HCT116 (cell line): ENCODE measurements around the gene TEKT2. TPM values are rescaled to one million over a fixed set of nuclear protein-coding genes. Genes with fewer than 3 reads are reported as not detected.

Experiments
- ATAC-seq: fragments of 200-7000 bp; cut with Tn5 transposase; 2 replicates; pipeline ENCODE4 v1.9.1; 2020; ENCODE audit warnings: mild to moderate bottlenecking, moderate library complexity
- BruUV-seq: library from RNA; stranded (reverse); fragments of 400-500 nt; replicated peaks from 2 replicates; lab custom pipeline; 2021; lab: Mats Ljungman, UMichigan
- CTCF ChIA-PET: fragments of 300-600 bp; sonication (Branson Sonifier 250); formaldehyde crosslinking; loops from one replicate; lab custom pipeline; 2021; ENCODE audit warnings: antibody characterized with exemption; lab: Charles Lee
- POLR2A ChIA-PET: fragments of 300-600, 350-600 bp; sonication (Branson Sonifier 250); formaldehyde crosslinking; loops from one replicate; lab custom pipeline; 2021; ENCODE audit warnings: antibody characterized with exemption; lab: Charles Lee
- RAD21 ChIA-PET, 2 experiments: fragments of 300-600 bp; sonication (Branson Sonifier 250); formaldehyde crosslinking; loops; one replicate each; lab custom pipeline; 2023; ENCODE audit warnings: low total read pairs in 2 of 2; ENCODE audit not compliant: uncharacterized antibody in 2 of 2, unreplicated experiment in 2 of 2, low non-redundant PET in 1 of 2; lab: Charles Lee
- DNase-seq: peaks from one replicate; pipeline ENCODE4 v3.0.0-alpha.2; 2010; ENCODE audit warnings: low read depth, low spot score
- H2AFZ ChIP-seq: fragments of 200-600 bp; shearing (Covaris generic), sonication (generic); 2 replicates; pipeline ENCODE4 v1.6.1; 2017; ENCODE audit warnings: low read depth, mixed run types, mixed read lengths, antibody characterized with exemption, low read length; ENCODE audit not compliant: poor library complexity, severe bottlenecking
- H3K27ac ChIP-seq: 2 replicates; pipeline ENCODE4 v1.5.1; 2012; ENCODE audit warnings: low read depth, low read length
- H3K27me3 ChIP-seq: fragments of 200-600 bp; sonication (generic); 2 replicates; pipeline ENCODE4 v1.6.1; 2016; ENCODE audit warnings: mixed run types, low read length, mixed read lengths; ENCODE audit not compliant: insufficient read depth
- H3K36me3 ChIP-seq, 2 experiments: fragments of 200-500 bp in 1 of 2; fragments of 200-600 bp in 1 of 2; sonication (Bioruptor generic) in 1 of 2; sonication (generic) in 1 of 2; 2 replicates each; pipeline versions ENCODE4 v1.5.1 to v1.6.1; 2014 to 2016; ENCODE audit warnings: low read length in 2 of 2, inconsistent platforms in 1 of 2, mixed read lengths in 1 of 2, mixed run types in 1 of 2; ENCODE audit not compliant: insufficient read depth in 2 of 2, control insufficient read depth in 1 of 2
- H3K4me1 ChIP-seq, 2 experiments: fragments of 200-600 bp in 1 of 2; sonication (generic) in 1 of 2; 2 replicates each; pipeline versions ENCODE4 v1.5.1 to v1.6.1; 2012 to 2017; ENCODE audit warnings: low read length in 2 of 2, inconsistent platforms in 1 of 2, mild to moderate bottlenecking in 1 of 2, mixed read lengths in 1 of 2, mixed run types in 1 of 2, moderate library complexity in 1 of 2; ENCODE audit not compliant: insufficient read depth in 2 of 2, control insufficient read depth in 1 of 2
- H3K4me2 ChIP-seq: fragments of 200-600 bp; sonication (generic); 2 replicates; pipeline ENCODE4 v1.6.1; 2017; ENCODE audit warnings: mixed run types, low read length, mixed read lengths
- H3K4me3 ChIP-seq, 2 experiments: fragments of 200-600 bp in 1 of 2; sonication (generic) in 1 of 2; replicated peaks in 1 of 2; 2 replicates each; pipeline ENCODE4 v1.5.1; 2011 to 2016; ENCODE audit warnings: low read length in 2 of 2, control low read depth in 1 of 2, low read depth in 1 of 2, mild to moderate bottlenecking in 1 of 2, mixed read lengths in 1 of 2, mixed run types in 1 of 2
- H3K79me2 ChIP-seq: fragments of 200-600 bp; sonication (generic); 2 replicates; pipeline ENCODE4 v1.6.1; 2017; ENCODE audit warnings: mild to moderate bottlenecking, mixed run types, low read length, moderate library complexity, mixed read lengths; ENCODE audit not compliant: insufficient read depth
- H3K9ac ChIP-seq: fragments of 200-600 bp; sonication (generic); 2 replicates; pipeline ENCODE4 v1.6.1; 2016; ENCODE audit warnings: low read length, mixed read lengths
- H3K9me2 ChIP-seq: fragments of 200-600 bp; sonication (generic), shearing (Covaris generic); 2 replicates; pipeline ENCODE4 v1.6.1; 2017; ENCODE audit warnings: mixed run types, mild to moderate bottlenecking, moderate library complexity; ENCODE audit not compliant: insufficient read depth
- H3K9me3 ChIP-seq, 2 experiments: fragments of 200-500 bp in 1 of 2; fragments of 200-600 bp in 1 of 2; sonication (Bioruptor generic) in 1 of 2; sonication (generic) in 1 of 2; 2 replicates each; pipeline ENCODE4 v1.6.1; 2014 to 2017; ENCODE audit warnings: low read length in 2 of 2, mixed read lengths in 2 of 2, inconsistent platforms in 1 of 2, low read depth in 1 of 2, mild to moderate bottlenecking in 1 of 2, mixed run types in 1 of 2, moderate library complexity in 1 of 2; ENCODE audit not compliant: control insufficient read depth in 1 of 2, insufficient read depth in 1 of 2
- H4K20me1 ChIP-seq: fragments of 200-600 bp; sonication (generic), shearing (Covaris generic); 2 replicates; pipeline ENCODE4 v1.6.1; 2017; ENCODE audit warnings: mixed run types, mild to moderate bottlenecking, moderate library complexity; ENCODE audit not compliant: insufficient read depth
- EGR1 ChIP-seq: IDR thresholded peaks from 2 replicates; pipeline ENCODE4 v1.6.1; 2012; ENCODE audit warnings: low read depth
- EZH2phosphoT487 ChIP-seq: fragments of 200-600 bp; IDR thresholded peaks from 2 replicates; pipeline ENCODE4 v1.6.1; 2018; ENCODE audit warnings: antibody characterized with exemption, borderline replicate concordance
- POLR2A ChIP-seq: IDR thresholded peaks from 2 replicates; pipeline ENCODE4 v1.7.0; 2011; ENCODE audit warnings: borderline replicate concordance; ENCODE audit not compliant: insufficient read depth, insufficient read length; ENCODE audit errors: extremely low read depth
- POLR2AphosphoS5 ChIP-seq: IDR thresholded peaks from 2 replicates; pipeline ENCODE4 v1.6.1; 2011; ENCODE audit warnings: mild to moderate bottlenecking, low read depth, low read length, moderate library complexity
- ZFX ChIP-seq: fragments of 450-650 bp; IDR thresholded peaks from 2 replicates; pipeline ENCODE4 v1.6.1; 2017
- intact Hi-C: fragments of 100-400 bp; cut with micrococcal nuclease; formaldehyde crosslinking; loops from 2 replicates; pipeline ENCODE4 v1.10.0; 2022
- total RNA-seq: library from RNA; stranded (reverse); gene quantifications from one replicate; pipeline ENCODE4 v1.2.1, GENCODE V29; 2021; ENCODE audit not compliant: unreplicated experiment
- TF ChIP-seq, protein P1 (sequence below): IDR thresholded peaks from 2 replicates; pipeline ENCODE4 v1.6.1; 2012
- TF ChIP-seq, protein P2 (sequence below), 3 experiments: fragments of 200-600 bp in 1 of 3; sonication (generic) in 1 of 3; IDR thresholded peaks in 2 of 3; conservative IDR thresholded peaks in 1 of 3; 2 replicates each; pipeline ENCODE4 v1.5.1; 2012 to 2017; ENCODE audit warnings: low read depth in 2 of 3, low read length in 2 of 3, antibody characterized with exemption in 1 of 3, borderline replicate concordance in 1 of 3, control low read depth in 1 of 3, mild to moderate bottlenecking in 1 of 3, mixed read lengths in 1 of 3, mixed run types in 1 of 3, moderate library complexity in 1 of 3; ENCODE audit not compliant: insufficient read depth in 1 of 3
- TF ChIP-seq, protein P3 (sequence below): IDR thresholded peaks from 2 replicates; pipeline ENCODE4 v1.6.1; 2011; ENCODE audit warnings: mild to moderate bottlenecking, low read length, moderate library complexity; ENCODE audit not compliant: insufficient replicate concordance; ENCODE audit errors: extremely low read depth

The TEKT2 gene
- total RNA-seq, 1 experiment from 2014 or later, result not detected

GRCh38 chr1:36109041-36109679 is 25.3 kb downstream of the TEKT2 start:
- Histone ChIP-seq H4K20me1 (no peaks in the 10 kb centered on the region), H3K4me2 (peak overlapping the region; percentile 32), H3K9ac (no peak overlapping the region), H2AFZ (no peak overlapping the region), H3K4me1 (peaks cover 2 to 9% of the 10 kb centered on the region in 2 experiments; a peak in 3 of 4 replicates), H3K79me2 (no peaks in the 10 kb centered on the region), H3K9me3 (no peaks in the 10 kb centered on the region), H3K27ac (no peak overlapping the region), H3K36me3 (no peaks in the 10 kb centered on the region), H3K9me2 (no peaks in the 10 kb centered on the region), H3K27me3 (no peaks in the 10 kb centered on the region), H3K4me3 (no peak overlapping the region)
- ATAC-seq (peak; percentile 66), DNase-seq (no peak)
- RAD21 ChIA-PET, result no interaction called here
- TF ChIP-seq POLR2AphosphoS5 (no peak), POLR2A (no peak), EZH2phosphoT487 (no peak), ZFX (no peak), EGR1 (no peak)
- TF ChIP-seq, protein P1, sequence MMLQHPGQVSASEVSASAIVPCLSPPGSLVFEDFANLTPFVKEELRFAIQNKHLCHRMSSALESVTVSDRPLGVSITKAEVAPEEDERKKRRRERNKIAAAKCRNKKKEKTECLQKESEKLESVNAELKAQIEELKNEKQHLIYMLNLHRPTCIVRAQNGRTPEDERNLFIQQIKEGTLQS, result no peak
- TF ChIP-seq, protein P2, sequence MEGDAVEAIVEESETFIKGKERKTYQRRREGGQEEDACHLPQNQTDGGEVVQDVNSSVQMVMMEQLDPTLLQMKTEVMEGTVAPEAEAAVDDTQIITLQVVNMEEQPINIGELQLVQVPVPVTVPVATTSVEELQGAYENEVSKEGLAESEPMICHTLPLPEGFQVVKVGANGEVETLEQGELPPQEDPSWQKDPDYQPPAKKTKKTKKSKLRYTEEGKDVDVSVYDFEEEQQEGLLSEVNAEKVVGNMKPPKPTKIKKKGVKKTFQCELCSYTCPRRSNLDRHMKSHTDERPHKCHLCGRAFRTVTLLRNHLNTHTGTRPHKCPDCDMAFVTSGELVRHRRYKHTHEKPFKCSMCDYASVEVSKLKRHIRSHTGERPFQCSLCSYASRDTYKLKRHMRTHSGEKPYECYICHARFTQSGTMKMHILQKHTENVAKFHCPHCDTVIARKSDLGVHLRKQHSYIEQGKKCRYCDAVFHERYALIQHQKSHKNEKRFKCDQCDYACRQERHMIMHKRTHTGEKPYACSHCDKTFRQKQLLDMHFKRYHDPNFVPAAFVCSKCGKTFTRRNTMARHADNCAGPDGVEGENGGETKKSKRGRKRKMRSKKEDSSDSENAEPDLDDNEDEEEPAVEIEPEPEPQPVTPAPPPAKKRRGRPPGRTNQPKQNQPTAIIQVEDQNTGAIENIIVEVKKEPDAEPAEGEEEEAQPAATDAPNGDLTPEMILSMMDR (IDR thresholded peaks at IDR 0.05 in 2 of 3, conservative IDR thresholded peaks at IDR 0.05 in 1 of 3; ENCODE audit: borderline replicate concordance in 1 of 3, insufficient read depth in 1 of 3, low read depth in 2 of 3, low read length in 2 of 3), result no peak
- TF ChIP-seq, protein P3, sequence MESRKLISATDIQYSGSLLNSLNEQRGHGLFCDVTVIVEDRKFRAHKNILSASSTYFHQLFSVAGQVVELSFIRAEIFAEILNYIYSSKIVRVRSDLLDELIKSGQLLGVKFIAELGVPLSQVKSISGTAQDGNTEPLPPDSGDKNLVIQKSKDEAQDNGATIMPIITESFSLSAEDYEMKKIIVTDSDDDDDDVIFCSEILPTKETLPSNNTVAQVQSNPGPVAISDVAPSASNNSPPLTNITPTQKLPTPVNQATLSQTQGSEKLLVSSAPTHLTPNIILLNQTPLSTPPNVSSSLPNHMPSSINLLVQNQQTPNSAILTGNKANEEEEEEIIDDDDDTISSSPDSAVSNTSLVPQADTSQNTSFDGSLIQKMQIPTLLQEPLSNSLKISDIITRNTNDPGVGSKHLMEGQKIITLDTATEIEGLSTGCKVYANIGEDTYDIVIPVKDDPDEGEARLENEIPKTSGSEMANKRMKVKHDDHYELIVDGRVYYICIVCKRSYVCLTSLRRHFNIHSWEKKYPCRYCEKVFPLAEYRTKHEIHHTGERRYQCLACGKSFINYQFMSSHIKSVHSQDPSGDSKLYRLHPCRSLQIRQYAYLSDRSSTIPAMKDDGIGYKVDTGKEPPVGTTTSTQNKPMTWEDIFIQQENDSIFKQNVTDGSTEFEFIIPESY, result no peak
- BruUV-seq, result no TSS peak
- intact Hi-C loops, result loop anchor here (10.0 kb wide), 1 partner anchor 446 kb away; no protein-coding TSS in a partner anchor
- CTCF ChIA-PET, result interaction anchor here (1.2 kb wide), 1 partner anchor 26 kb away, joined by 6 read pairs; no protein-coding TSS in a partner anchor
- POLR2A ChIA-PET, result interaction anchor here (0.7 kb wide), 1 partner anchor 36 kb away, joined by 3 read pairs; no protein-coding TSS in a partner anchor
